Measurements from ENCODE around the gene CYTIP. TPM values are rescaled to one million over a fixed set of nuclear protein-coding genes. Genes with fewer than 3 reads are reported as not detected.
A peak's percentile ranks its signal among the peaks of the same experiment; 100 is the strongest.

The CYTIP gene
- total and polyA plus RNA-seq, 2 of the 13 experiments (the other 11 are each of a cell fraction or from before 2014, with no cell fraction given) = not detected

GRCh38 chr2:157420771-157421323 is 23.0 kb downstream of the CYTIP start:
- no peak overlapping the region for H2AFZ ChIP-seq (ENCODE audit: low read length)
- no peaks in the 10 kb centered on the region for H3K79me2 ChIP-seq (ENCODE audit: insufficient read depth, low read length)
- no peaks in the 10 kb centered on the region for H3K36me3 ChIP-seq (replicated peaks in 1 of 2; ENCODE audit: control insufficient read depth in 1 of 2, insufficient read depth in 2 of 2, low read length in 2 of 2)
- ATAC-seq (no peak), FAIRE-seq (no peak), DNase-seq (ENCODE audit: low spot score) (no peak)
- 0 out of 5 replicates have a peak, but pooled peaks cover 0 to 3% of the 10 kb centered on the region in 2 experiments for H3K27me3 ChIP-seq (ENCODE audit: control insufficient read depth in 1 of 2, insufficient read depth in 2 of 2, low read length in 2 of 2)
- H3K4me3 ChIP-seq (replicated peaks in 1 of 3; ENCODE audit: insufficient read depth in 1 of 3, low read depth in 2 of 3, low read length in 3 of 3) = no peak overlapping the region
- no TSS peak for BruUV-seq (replicated peaks)
- no peak overlapping the region for H3K27ac ChIP-seq (ENCODE audit: extremely low read length, insufficient read depth, low read length)
- no peaks in the 10 kb centered on the region for H4K20me1 ChIP-seq (ENCODE audit: insufficient read depth, low read length)
- TF ChIP-seq MAFK (conservative IDR thresholded peaks at IDR 0.05 in 1 of 2, IDR thresholded peaks at IDR 0.05 in 1 of 2; ENCODE audit: low read length in 2 of 2) (0 out of 4 replicates have a peak, but pooled peaks of 1 of the 2 experiments have one; percentile 4), CREB1 (IDR thresholded peaks at IDR 0.05) (peak; percentile 64), CREB1 (CRISPR knock-in tag; IDR thresholded peaks at IDR 0.05) (no peak), PRDM4 (CRISPR knock-in tag; IDR thresholded peaks at IDR 0.05; ENCODE audit: borderline replicate concordance) (no peak), ZBTB38 (CRISPR knock-in tag; IDR thresholded peaks at IDR 0.05) (no peak)
- in situ Hi-C loops (cut with HindIII; ENCODE audit: extremely low pct_ligation_motif_present, low pct_unique_long_range_greater_than_20kb) (no loop called here), intact Hi-C loops (cut with micrococcal nuclease; ENCODE audit: unreplicated experiment) (no loop called here)
- no peak overlapping the region for H3K4me2 ChIP-seq (ENCODE audit: low read depth, low read length)
- ChIA-PET POLR2A (no interaction called here), CTCF (ENCODE audit: low intra/inter-chr PET ratio, low total read pairs) (no interaction called here)
- no peaks in the 10 kb centered on the region for H3K4me1 ChIP-seq (ENCODE audit: insufficient read depth, low read length)
- H3K9ac ChIP-seq (ENCODE audit: insufficient read depth, low read depth, low read length) = no peak overlapping the region
- H3K9me3 ChIP-seq (ENCODE audit: low read length) = peaks cover 7% of the 10 kb centered on the region; the same call in 1 of the 2 replicates
- 27% methylated on average over 4 of the region's 4 CpGs for WGBS (ENCODE audit: low lambda C conversion rate)

GRCh38 chr2:157419031-157419575 is 24.8 kb downstream of the CYTIP start:
- CTCF ChIA-PET (ENCODE audit: low intra/inter-chr PET ratio, low total read pairs) = no interaction called here
- no peaks in the 10 kb centered on the region for H3K4me1 ChIP-seq (ENCODE audit: insufficient read depth, low read length)
- no peak for FAIRE-seq
- TF ChIP-seq ZNF839 (CRISPR knock-in tag; IDR thresholded peaks at IDR 0.05; ENCODE audit: borderline replicate concordance) = no peak
- TF ChIP-seq ATF3 (CRISPR knock-in tag; IDR thresholded peaks at IDR 0.05) = no peak
- no peak for TF ChIP-seq ERF (CRISPR knock-in tag; IDR thresholded peaks at IDR 0.05)
- no peak for TF ChIP-seq TSC22D2 (CRISPR knock-in tag; IDR thresholded peaks at IDR 0.05; ENCODE audit: borderline replicate concordance)
- TF ChIP-seq ATAD3A (CRISPR knock-in tag; IDR thresholded peaks at IDR 0.05) = no peak
- TF ChIP-seq TRAFD1 (CRISPR knock-in tag; IDR thresholded peaks at IDR 0.05; ENCODE audit: borderline replicate concordance) = no peak
- TF ChIP-seq JUND (CRISPR knock-in tag; IDR thresholded peaks at IDR 0.05) = no peak

More at GRCh38 chr2:157419031-157419575, 24.8 kb downstream of the CYTIP start:
- BruUV-seq (replicated peaks) = no TSS peak
- H3K9ac ChIP-seq (ENCODE audit: insufficient read depth, low read depth, low read length) = no peak overlapping the region
- H3K27me3 ChIP-seq (ENCODE audit: control insufficient read depth in 1 of 2, insufficient read depth in 2 of 2, low read length in 2 of 2) = 0 out of 5 replicates have a peak, but pooled peaks cover 0 to 3% of the 10 kb centered on the region in 2 experiments
- H3K27ac ChIP-seq (ENCODE audit: extremely low read length, insufficient read depth, low read length) = no peak overlapping the region
- H3K9me3 ChIP-seq (ENCODE audit: low read length) = no peaks in the 10 kb centered on the region
- in situ Hi-C loops (cut with HindIII; ENCODE audit: extremely low pct_ligation_motif_present, low pct_unique_long_range_greater_than_20kb) (no loop called here), intact Hi-C loops (cut with micrococcal nuclease; ENCODE audit: unreplicated experiment) (no loop called here)
- POLR2A ChIA-PET = no interaction called here
- no peaks in the 10 kb centered on the region for H3K36me3 ChIP-seq (replicated peaks in 1 of 2; ENCODE audit: control insufficient read depth in 1 of 2, insufficient read depth in 2 of 2, low read length in 2 of 2)
- no peak for DNase-seq (ENCODE audit: low spot score)
- 20% methylated on average over 12 of the region's 12 CpGs for WGBS (ENCODE audit: low lambda C conversion rate)
- no peaks in the 10 kb centered on the region for H3K79me2 ChIP-seq (ENCODE audit: insufficient read depth, low read length)
- H3K4me2 ChIP-seq (ENCODE audit: low read depth, low read length) = no peak overlapping the region
- no peaks in the 10 kb centered on the region for H4K20me1 ChIP-seq (ENCODE audit: insufficient read depth, low read length)
- H2AFZ ChIP-seq (ENCODE audit: low read length) = no peak overlapping the region
- ATAC-seq = no peak
- no peak overlapping the region for H3K4me3 ChIP-seq (replicated peaks in 1 of 3; ENCODE audit: insufficient read depth in 1 of 3, low read depth in 2 of 3, low read length in 3 of 3)
